CD14-positive monocyte (primary cell): Measurements from ENCODE around the gene SIX1. TPM values are rescaled to one million over a fixed set of nuclear protein-coding genes. Genes with fewer than 3 reads are reported as not detected.

Experiments
- DNase-seq, 3 donors: peaks; one replicate each; pipeline ENCODE4 v3.0.0-alpha.2; 2011 to 2022
- H2AFZ ChIP-seq: 2 replicates; pipeline ENCODE4 v1.6.0; 2012; ENCODE audit warnings: mild to moderate bottlenecking, low read depth, low read length, inconsistent platforms; ENCODE audit not compliant: insufficient read depth, poor library complexity, severe bottlenecking
- H3K27ac ChIP-seq, 2 donors: 1 replicate in 1 of 2; 2 replicates in 1 of 2; pipeline ENCODE4 v1.5.1; 2012 to 2013; ENCODE audit warnings: low read length in 2 of 2, control low read depth in 1 of 2, inconsistent platforms in 1 of 2, low read depth in 1 of 2, mild to moderate bottlenecking in 1 of 2
- H3K27me3 ChIP-seq, 2 donors: one replicate each; pipeline versions ENCODE4 v1.6.0 to v1.6.1; 2011 to 2013; ENCODE audit warnings: low read length in 2 of 2; ENCODE audit not compliant: control insufficient read depth in 2 of 2, insufficient read depth in 2 of 2
- H3K36me3 ChIP-seq, 2 donors: replicated peaks in 1 of 2; 1 replicate in 1 of 2; 2 replicates in 1 of 2; pipeline versions ENCODE4 v1.5.1 to v1.6.1; 2012 to 2013; ENCODE audit warnings: low read length in 2 of 2, control low read depth in 1 of 2, inconsistent platforms in 1 of 2, mild to moderate bottlenecking in 1 of 2; ENCODE audit not compliant: insufficient read depth in 2 of 2, control insufficient read depth in 1 of 2
- H3K4me1 ChIP-seq, 2 donors: 1 replicate in 1 of 2; 2 replicates in 1 of 2; pipeline versions ENCODE4 v1.5.1 to v1.6.1; 2012 to 2013; ENCODE audit warnings: low read length in 2 of 2, control low read depth in 1 of 2, inconsistent platforms in 1 of 2, mild to moderate bottlenecking in 1 of 2, moderate library complexity in 1 of 2; ENCODE audit not compliant: insufficient read depth in 2 of 2, control insufficient read depth in 1 of 2
- H3K4me2 ChIP-seq: replicated peaks from 2 replicates; pipeline ENCODE3; 2012; ENCODE audit warnings: low read length, moderate library complexity, mild to moderate bottlenecking; ENCODE audit not compliant: poor library complexity, severe bottlenecking; ENCODE audit errors: extremely low read depth
- H3K4me3 ChIP-seq, 3 experiments: fragments of 200-600 bp in 1 of 3; sonication (generic) in 1 of 3; replicated peaks in 1 of 3; 1 replicate in 2 of 3; 2 replicates in 1 of 3; pipeline ENCODE4 v1.5.1; 2011 to 2013; ENCODE audit warnings: low read length in 3 of 3, mild to moderate bottlenecking in 3 of 3, control low read depth in 2 of 3, low read depth in 2 of 3, inconsistent platforms in 1 of 3, moderate library complexity in 1 of 3
- H3K79me2 ChIP-seq: 2 replicates; pipeline ENCODE4 v1.6.0; 2012; ENCODE audit warnings: mild to moderate bottlenecking, control low read depth, inconsistent platforms, low read length, moderate library complexity; ENCODE audit not compliant: insufficient read depth
- H3K9ac ChIP-seq: 2 replicates; pipeline ENCODE4 v1.6.0; 2017; ENCODE audit warnings: low read length, mild to moderate bottlenecking; ENCODE audit not compliant: insufficient read depth, poor library complexity, severe bottlenecking
- H3K9me3 ChIP-seq, 2 donors: replicated peaks in 1 of 2; 1 replicate in 1 of 2; 2 replicates in 1 of 2; pipeline versions ENCODE4 v1.5.1 to v1.6.1; 2012 to 2013; ENCODE audit warnings: low read length in 2 of 2, control low read depth in 1 of 2; ENCODE audit not compliant: control insufficient read depth in 1 of 2, insufficient read depth in 1 of 2
- H4K20me1 ChIP-seq: 2 replicates; pipeline ENCODE4 v1.6.0; 2012; ENCODE audit warnings: mild to moderate bottlenecking, low read length, control low read depth, moderate library complexity; ENCODE audit not compliant: insufficient read depth
- H3K27ac Mint-ChIP-seq, 7 donors: one replicate each; pipeline ENCODE4 v1.8.0; 2020; ENCODE audit warnings: mild to moderate bottlenecking in 7 of 7, mixed read lengths in 7 of 7, moderate library complexity in 6 of 7, inconsistent platforms in 2 of 7
- H3K27me3 Mint-ChIP-seq, 3 donors: one replicate each; pipeline ENCODE4 v1.8.0; 2021 to 2022; ENCODE audit warnings: low read depth in 3 of 3, mild to moderate bottlenecking in 3 of 3, mixed read lengths in 3 of 3, moderate library complexity in 3 of 3, inconsistent platforms in 1 of 3
- H3K36me3 Mint-ChIP-seq, 2 donors: one replicate each; pipeline ENCODE4 v1.8.0; 2020; ENCODE audit warnings: mixed read lengths in 2 of 2, inconsistent platforms in 1 of 2, mild to moderate bottlenecking in 1 of 2
- H3K4me1 Mint-ChIP-seq: one replicate; pipeline ENCODE4 v1.8.0; 2020; ENCODE audit warnings: mild to moderate bottlenecking, mixed read lengths
- H3K4me3 Mint-ChIP-seq, 2 donors: one replicate each; pipeline ENCODE4 v1.8.0; 2020; ENCODE audit warnings: mild to moderate bottlenecking in 2 of 2, mixed read lengths in 2 of 2, moderate library complexity in 1 of 2
- H3K9me3 Mint-ChIP-seq, 7 donors: one replicate each; pipeline ENCODE4 v1.8.0; 2020 to 2022; ENCODE audit warnings: mixed read lengths in 7 of 7, mild to moderate bottlenecking in 6 of 7, moderate library complexity in 6 of 7, inconsistent platforms in 2 of 7
- CTCF ChIP-seq: fragments of 200-600 bp; IDR thresholded peaks from one replicate; pipeline ENCODE4 v1.8.0; 2022; ENCODE audit warnings: antibody characterized with exemption, mild to moderate bottlenecking
- WGBS: methylation state at CpG from one replicate; pipeline ENCODE4 v1.1.5; 2013; ENCODE audit warnings: missing lambda C conversion rate; ENCODE audit not compliant: insufficient coverage; 5-methylcytosine and 5-hydroxymethylcytosine counted together
- intact Hi-C, 2 donors: fragments of 100-400 bp; cut with micrococcal nuclease; formaldehyde crosslinking; loops; one replicate each; pipeline versions ENCODE4 v1.15.0 to v1.15.1; 2023
- polyA plus RNA-seq, 3 donors: library from polyadenylated mRNA; depleted of rRNA in 1 of 3; unstranded in 2 of 3; stranded (reverse) in 1 of 3; fragments of 300-500 nt in 2 of 3; fragments of >200 nt in 1 of 3; fragmentation: Illumina TruSeq in 2 of 3; gene quantifications; 1 replicate in 2 of 3; 2 replicates in 1 of 3; pipeline ENCODE4 v1.2.3, GENCODE V29; 2012 to 2021

Gene SIX1
- polyA plus RNA-seq, 3 donors = not detected

DNA sequence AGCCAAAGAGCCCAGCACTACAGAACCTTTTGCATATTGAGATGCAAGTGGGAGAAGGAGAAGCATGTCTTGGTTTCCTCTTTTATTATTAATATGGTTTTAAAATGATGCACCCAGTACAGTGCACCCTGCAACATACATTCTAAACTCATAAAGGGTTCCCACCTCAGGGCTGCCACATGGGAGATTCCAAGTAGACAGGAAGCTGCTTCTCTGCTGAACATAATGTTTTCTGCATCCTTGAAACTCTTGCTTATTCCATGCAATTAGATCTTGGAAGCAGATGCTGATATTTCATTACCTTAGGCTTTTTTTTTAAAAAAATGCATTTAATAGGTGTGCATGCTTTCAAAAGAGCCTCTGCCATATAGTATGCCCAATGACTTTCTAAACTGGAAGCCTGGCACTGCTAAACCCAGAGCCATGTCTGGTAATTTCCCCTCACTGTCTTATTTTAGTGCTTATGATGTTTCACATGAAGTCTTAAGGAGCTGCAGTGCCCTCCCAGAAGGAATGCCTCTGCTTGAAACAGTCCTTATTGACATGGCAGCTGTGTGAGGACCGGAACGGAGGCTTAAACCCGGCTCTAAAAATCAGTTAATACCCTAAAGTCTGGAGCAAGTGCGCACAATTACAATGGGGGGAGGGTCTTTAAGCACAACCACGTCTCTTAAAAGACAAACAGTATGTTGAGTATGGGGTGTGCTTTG lies 2.0 kb upstream of the SIX1 start:
- H3K79me2 ChIP-seq = no peaks in the 10 kb centered on the region
- Mint-ChIP-seq H3K36me3 (peaks cover 4 to 26% of the 10 kb centered on the region in 2 donors), H3K27me3 (peaks cover 96 to 100% (median 99%) of the 10 kb centered on the region in 3 donors), H3K4me1 (peaks cover 60% of the 10 kb centered on the region), H3K4me3 (peak overlapping the region in 1 of 2 donors; percentile 68), H3K27ac (no peak overlapping the region), H3K9me3 (peaks cover 0 to 51% (median 24%) of the 10 kb centered on the region in 7 donors)
- 0% methylated on average over 3 of the region's 5 CpGs for WGBS
- H2AFZ ChIP-seq = no peak overlapping the region
- H3K9ac ChIP-seq = no peak overlapping the region
- peaks cover 90 to 99% of the 10 kb centered on the region in 2 donors for H3K27me3 ChIP-seq
- no peak overlapping the region for H3K4me3 ChIP-seq
- H4K20me1 ChIP-seq = no peaks in the 10 kb centered on the region
- H3K9me3 ChIP-seq = peaks cover 3 to 67% of the 10 kb centered on the region in 2 donors
- no peak for DNase-seq
- no peak overlapping the region for H3K27ac ChIP-seq
- no peak for TF ChIP-seq CTCF
- no peaks in the 10 kb centered on the region for H3K36me3 ChIP-seq
- peaks cover 30 to 37% of the 10 kb centered on the region in 2 donors for H3K4me1 ChIP-seq
- intact Hi-C loops = loop anchor here in 1 of 2 donors (10.0 kb wide), 1 partner anchor 384 kb away; no protein-coding TSS in a partner anchor
- H3K4me2 ChIP-seq = no peak overlapping the region

- no peak overlapping the region for H3K4me2 ChIP-seq
- no peak for TF ChIP-seq CTCF
- no peaks in the 10 kb centered on the region for H3K79me2 ChIP-seq
- Mint-ChIP-seq H3K9me3 (peaks cover 0 to 49% (median 24%) of the 10 kb centered on the region in 7 donors), H3K27me3 (peaks cover 96 to 100% (median 99%) of the 10 kb centered on the region in 3 donors), H3K4me3 (peak overlapping the region in 1 of 2 donors; percentile 87), H3K4me1 (peaks cover 54% of the 10 kb centered on the region), H3K27ac (no peak overlapping the region), H3K36me3 (peaks cover 4 to 22% of the 10 kb centered on the region in 2 donors)
- H3K9ac ChIP-seq = no peak overlapping the region
- peaks cover 3 to 68% of the 10 kb centered on the region in 2 donors for H3K9me3 ChIP-seq
- DNase-seq = no peak
- peaks cover 91 to 100% of the 10 kb centered on the region in 2 donors for H3K27me3 ChIP-seq
- WGBS = 7% methylated on average over 9 of the region's 11 CpGs
- no peak overlapping the region for H3K27ac ChIP-seq
- intact Hi-C loops = loop anchor here in 1 of 2 donors (10.0 kb wide), 1 partner anchor 384 kb away; no protein-coding TSS in a partner anchor
- peaks cover 25 to 32% of the 10 kb centered on the region in 2 donors for H3K4me1 ChIP-seq
- H2AFZ ChIP-seq = no peak overlapping the region
- H4K20me1 ChIP-seq = no peaks in the 10 kb centered on the region
- no peak overlapping the region for H3K4me3 ChIP-seq
- no peaks in the 10 kb centered on the region for H3K36me3 ChIP-seq
Measured at GRCh38 chr14:60650373-60650961, 1.2 kb upstream of the SIX1 start.
